H54 (cell line): Measurements from ENCODE around the gene SEPHS1.

ENCODE experiments used
- DNase-seq: peaks from one replicate; pipeline ENCODE4 v3.0.0; 2011; ENCODE audit warnings: low spot score, mixed read lengths; ENCODE audit not compliant: insufficient read length
- FAIRE-seq: peaks from 3 replicates; lab custom pipeline; 2011; peaks lifted over from hg19 to GRCh38; lab: Jason Lieb, UNC
- POLR2A ChIP-seq: IDR thresholded peaks from 2 replicates; pipeline ENCODE4 v1.6.1; 2011; ENCODE audit warnings: low read depth, mild to moderate bottlenecking, low read length

The SEPHS1 gene

GRCh38 chr10:13376746-13377145, 28.7 kb upstream of the SEPHS1 start:
- no peak for TF ChIP-seq POLR2A
- DNase-seq (no peak), FAIRE-seq (no peak)

GRCh38 chr10:13376297-13376696, 28.2 kb upstream of the SEPHS1 start:
- no peak for DNase-seq
- TF ChIP-seq POLR2A: no peak
- no peak for FAIRE-seq

GRCh38 chr10:13375791-13376190, 27.7 kb upstream of the SEPHS1 start:
- no peak for FAIRE-seq
- no peak for TF ChIP-seq POLR2A
- DNase-seq: no peak

GRCh38 chr10:13373644-13374043, 25.6 kb upstream of the SEPHS1 start:
- FAIRE-seq: no peak
- no peak for DNase-seq
- no peak for TF ChIP-seq POLR2A

- DNase-seq (no peak), FAIRE-seq (no peak)
- no peak for TF ChIP-seq POLR2A
Measured at GRCh38 chr10:13372524-13372923, 24.4 kb upstream of the SEPHS1 start.

GRCh38 chr10:13371897-13372470, 23.9 kb upstream of the SEPHS1 start:
- peak; percentile 80 for DNase-seq
- FAIRE-seq: peak; percentile 85
- no peak for TF ChIP-seq POLR2A

GRCh38 chr10:13366891-13367290, 18.8 kb upstream of the SEPHS1 start:
- TF ChIP-seq POLR2A: no peak
- FAIRE-seq: no peak
- no peak for DNase-seq

GRCh38 chr10:13365831-13366230, 17.7 kb upstream of the SEPHS1 start:
- DNase-seq (no peak), FAIRE-seq (no peak)
- no peak for TF ChIP-seq POLR2A

GRCh38 chr10:13365243-13365642, 17.1 kb upstream of the SEPHS1 start:
- DNase-seq: no peak
- no peak for TF ChIP-seq POLR2A

GRCh38 chr10:13360587-13360986, 12.5 kb upstream of the SEPHS1 start:
- TF ChIP-seq POLR2A: no peak
- no peak for DNase-seq
- no peak for FAIRE-seq

More at GRCh38 chr10:13365243-13365642, 17.1 kb upstream of the SEPHS1 start:
- no peak for FAIRE-seq

GRCh38 chr10:13356392-13356791, 8.3 kb upstream of the SEPHS1 start:
- FAIRE-seq: no peak
- TF ChIP-seq POLR2A: no peak
- DNase-seq: no peak

GRCh38 chr10:13354783-13355182, 6.7 kb upstream of the SEPHS1 start:
- no peak for FAIRE-seq
- DNase-seq: no peak
- no peak for TF ChIP-seq POLR2A

- no peak for DNase-seq
- FAIRE-seq: no peak
- TF ChIP-seq POLR2A: no peak
Measured at GRCh38 chr10:13352519-13352918, 4.4 kb upstream of the SEPHS1 start.

- FAIRE-seq (no peak), DNase-seq (no peak)
- no peak for TF ChIP-seq POLR2A
Measured at GRCh38 chr10:13351340-13351915, 3.3 kb upstream of the SEPHS1 start.
